Measurements from ENCODE around the gene CLASRP. TPM values are rescaled to one million over a fixed set of nuclear protein-coding genes. Genes with fewer than 3 reads are reported as not detected.

The CLASRP gene
- polyA plus RNA-seq, 3 donors, result 2.2 to 152 (median 4.1) TPM

DNA sequence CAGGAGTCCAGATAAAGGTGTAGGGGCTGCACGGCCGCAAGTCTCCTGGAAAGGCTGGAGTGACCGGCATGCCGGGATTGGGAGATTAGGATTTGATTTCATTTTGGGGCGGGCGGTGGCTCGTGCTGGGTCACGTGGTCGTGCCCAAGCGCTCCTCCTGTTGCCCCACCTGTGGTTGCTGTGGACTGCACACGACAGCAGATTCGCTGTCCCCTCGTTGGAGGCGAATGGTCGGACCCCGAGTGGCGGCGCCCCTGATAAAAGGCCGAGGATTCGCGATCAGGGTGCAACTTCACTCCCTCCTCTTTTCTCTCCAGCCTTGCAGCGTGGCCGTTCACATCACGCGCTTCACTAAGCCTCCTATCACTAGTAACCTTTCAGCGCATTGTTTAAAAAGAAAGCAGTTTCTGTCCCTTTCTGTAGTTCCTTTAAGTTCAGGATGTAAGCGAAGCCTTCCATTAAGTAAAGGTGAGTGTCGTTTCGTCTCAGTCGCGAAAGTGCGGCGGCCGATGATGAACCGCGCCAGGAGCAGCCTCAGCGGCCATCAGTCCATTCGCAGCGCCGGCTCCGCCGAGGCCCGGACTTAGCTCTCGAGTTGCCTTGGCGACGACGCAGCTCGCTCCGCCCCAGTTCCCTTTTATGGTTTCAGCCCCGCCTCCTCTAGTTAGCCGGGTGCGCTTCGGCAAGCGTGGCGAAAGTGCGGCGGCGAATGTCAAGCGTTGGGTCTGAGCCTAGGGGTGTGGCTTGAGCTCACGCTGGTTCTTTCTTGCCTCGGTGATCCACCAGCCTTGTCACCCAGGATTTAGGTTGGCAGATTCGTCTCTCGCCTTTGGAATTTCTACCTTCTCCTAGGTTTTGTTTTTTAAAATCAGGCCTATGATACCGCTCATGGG lies 52.4 kb downstream of the CLASRP start:
- H3K79me2 ChIP-seq (ENCODE audit: insufficient read depth, low read length), result peaks cover 38% of the 10 kb centered on the region
- DNase-seq, result peak; percentile 98 to 99 (median 99)
- H3K4me2 ChIP-seq (replicated peaks; ENCODE audit: extremely low read depth, low read length, poor library complexity, severe bottlenecking), result peak overlapping the region; percentile 100
- Mint-ChIP-seq H3K27ac (peak overlapping the region; percentile 97 to 100 (median 100)), H3K4me3 (peak overlapping the region; percentile 87 to 99), H3K4me1 (peaks cover 52% of the 10 kb centered on the region), H3K9me3 (no peaks in the 10 kb centered on the region), H3K36me3 (peaks cover 5 to 23% of the 10 kb centered on the region in 2 donors), H3K27me3 (ENCODE audit: low read depth in 3 of 3) (peaks cover 0 to 3% (median 0%) of the 10 kb centered on the region in 3 donors)
- peaks cover 6 to 11% of the 10 kb centered on the region in 2 donors for H3K36me3 ChIP-seq (replicated peaks in 1 of 2; ENCODE audit: control insufficient read depth in 1 of 2, insufficient read depth in 2 of 2, low read length in 2 of 2)
- H3K27ac ChIP-seq (ENCODE audit: low read depth in 1 of 2, low read length in 2 of 2), result peak overlapping the region; percentile 72 to 96
- TF ChIP-seq, protein P1, sequence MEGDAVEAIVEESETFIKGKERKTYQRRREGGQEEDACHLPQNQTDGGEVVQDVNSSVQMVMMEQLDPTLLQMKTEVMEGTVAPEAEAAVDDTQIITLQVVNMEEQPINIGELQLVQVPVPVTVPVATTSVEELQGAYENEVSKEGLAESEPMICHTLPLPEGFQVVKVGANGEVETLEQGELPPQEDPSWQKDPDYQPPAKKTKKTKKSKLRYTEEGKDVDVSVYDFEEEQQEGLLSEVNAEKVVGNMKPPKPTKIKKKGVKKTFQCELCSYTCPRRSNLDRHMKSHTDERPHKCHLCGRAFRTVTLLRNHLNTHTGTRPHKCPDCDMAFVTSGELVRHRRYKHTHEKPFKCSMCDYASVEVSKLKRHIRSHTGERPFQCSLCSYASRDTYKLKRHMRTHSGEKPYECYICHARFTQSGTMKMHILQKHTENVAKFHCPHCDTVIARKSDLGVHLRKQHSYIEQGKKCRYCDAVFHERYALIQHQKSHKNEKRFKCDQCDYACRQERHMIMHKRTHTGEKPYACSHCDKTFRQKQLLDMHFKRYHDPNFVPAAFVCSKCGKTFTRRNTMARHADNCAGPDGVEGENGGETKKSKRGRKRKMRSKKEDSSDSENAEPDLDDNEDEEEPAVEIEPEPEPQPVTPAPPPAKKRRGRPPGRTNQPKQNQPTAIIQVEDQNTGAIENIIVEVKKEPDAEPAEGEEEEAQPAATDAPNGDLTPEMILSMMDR (IDR thresholded peaks at IDR 0.05), result no peak
- H3K4me3 ChIP-seq (replicated peaks in 1 of 3; ENCODE audit: low read depth in 2 of 3, low read length in 3 of 3), result peak overlapping the region; percentile 66 to 96 (median 80)
- H4K20me1 ChIP-seq (ENCODE audit: insufficient read depth, low read length), result peaks cover 37% of the 10 kb centered on the region
- H2AFZ ChIP-seq (ENCODE audit: insufficient read depth, low read depth, low read length, poor library complexity, severe bottlenecking), result peak overlapping the region; percentile 93
- no peaks in the 10 kb centered on the region for H3K9me3 ChIP-seq (replicated peaks in 1 of 2; ENCODE audit: control insufficient read depth in 1 of 2, insufficient read depth in 1 of 2, low read length in 2 of 2)
- H3K27me3 ChIP-seq (ENCODE audit: control insufficient read depth in 2 of 2, insufficient read depth in 2 of 2, low read length in 2 of 2), result no peaks in the 10 kb centered on the region
- peaks cover 31 to 43% of the 10 kb centered on the region in 2 donors for H3K4me1 ChIP-seq (ENCODE audit: control insufficient read depth in 1 of 2, insufficient read depth in 2 of 2, low read length in 2 of 2)
- intact Hi-C loops (cut with micrococcal nuclease), result loop anchor here in 1 of 2 donors (1.0 to 5.0 kb wide), 3 partner anchors 16 to 86 kb away; partner anchors contain the start of genes BLOC1S3 and TRAPPC6A
- H3K9ac ChIP-seq (ENCODE audit: insufficient read depth, low read length, poor library complexity, severe bottlenecking), result peak overlapping the region; percentile 87
- 35% methylated on average over 51 of the region's 64 CpGs for WGBS (ENCODE audit: insufficient coverage)

Measured in CD14-positive monocyte (primary cell).